Left ventricle myocardium inferior (tissue), 1 donor: ENCODE measurements around the gene TM9SF1. TPM values are rescaled to one million over a fixed set of nuclear protein-coding genes. Genes with fewer than 3 reads are reported as not detected.

Experiments
- DNase-seq: peaks from one replicate; pipeline ENCODE4 v3.0.0-alpha.2; 2020
- H3K27ac ChIP-seq: fragments of 200-600 bp; replicated peaks from 2 replicates; pipeline ENCODE4 v1.8.0; 2021
- H3K27me3 ChIP-seq: fragments of 200-600 bp; 2 replicates; pipeline ENCODE4 v1.8.0; 2021; ENCODE audit warnings: low read depth
- H3K36me3 ChIP-seq: fragments of 200-600 bp; 2 replicates; pipeline ENCODE4 v1.8.0; 2021
- H3K4me1 ChIP-seq: fragments of 200-600 bp; 2 replicates; pipeline ENCODE4 v1.8.0; 2021
- H3K4me3 ChIP-seq: fragments of 200-600 bp; 2 replicates; pipeline ENCODE4 v1.8.0; 2021; ENCODE audit warnings: mild to moderate bottlenecking, moderate library complexity
- H3K9me3 ChIP-seq: fragments of 200-600 bp; replicated peaks from 2 replicates; pipeline ENCODE4 v1.8.0; 2021
- intact Hi-C: fragments of 100-400 bp; cut with micrococcal nuclease; formaldehyde crosslinking; loops from one replicate; pipeline ENCODE4 v1.11.0; 2022
- total RNA-seq: library from RNA; stranded (reverse); fragmentation: NEBNext Ultra II Directional; extraction: Animal tissue kit (Norgen Biotek cat#: 25700); gene quantifications from one replicate; pipeline ENCODE4 v1.2.1, GENCODE V29; 2021
- TF ChIP-seq, protein P1 (sequence below): fragments of 200-600 bp; IDR thresholded peaks from 2 replicates; pipeline ENCODE4 v1.8.0; 2021; ENCODE audit warnings: antibody characterized with exemption, mild to moderate bottlenecking, borderline replicate concordance
- donor health status: DM: no; HTN: yes; CAD: no; lungs with severe emphysema.

TM9SF1 gene
- total RNA-seq, 1 donor from 2014 or later: 22.2 TPM

DNA sequence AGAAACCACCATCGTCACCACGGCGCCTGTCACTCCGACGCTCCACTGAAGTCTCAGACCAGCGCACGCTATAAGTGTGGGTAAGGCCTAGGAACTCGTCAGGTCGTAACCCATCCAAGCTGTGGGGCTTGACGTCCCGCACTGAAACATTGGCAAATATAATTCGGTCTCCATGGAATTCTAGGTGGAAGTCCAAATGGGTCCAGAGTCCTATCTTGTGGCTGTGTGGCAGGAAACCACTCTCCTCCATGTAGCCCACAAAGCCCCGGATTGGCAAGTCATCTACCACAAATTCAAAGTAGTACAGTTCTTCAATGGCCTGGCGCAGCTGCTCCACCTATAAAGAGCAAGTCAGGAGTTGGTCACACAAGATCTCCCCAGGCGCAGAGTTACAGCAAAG, 2.3 kb downstream of the TM9SF1 start:
- peaks cover 39% of the 10 kb centered on the region for H3K36me3 ChIP-seq
- no peak overlapping the region for H3K4me3 ChIP-seq
- TF ChIP-seq, protein P1, sequence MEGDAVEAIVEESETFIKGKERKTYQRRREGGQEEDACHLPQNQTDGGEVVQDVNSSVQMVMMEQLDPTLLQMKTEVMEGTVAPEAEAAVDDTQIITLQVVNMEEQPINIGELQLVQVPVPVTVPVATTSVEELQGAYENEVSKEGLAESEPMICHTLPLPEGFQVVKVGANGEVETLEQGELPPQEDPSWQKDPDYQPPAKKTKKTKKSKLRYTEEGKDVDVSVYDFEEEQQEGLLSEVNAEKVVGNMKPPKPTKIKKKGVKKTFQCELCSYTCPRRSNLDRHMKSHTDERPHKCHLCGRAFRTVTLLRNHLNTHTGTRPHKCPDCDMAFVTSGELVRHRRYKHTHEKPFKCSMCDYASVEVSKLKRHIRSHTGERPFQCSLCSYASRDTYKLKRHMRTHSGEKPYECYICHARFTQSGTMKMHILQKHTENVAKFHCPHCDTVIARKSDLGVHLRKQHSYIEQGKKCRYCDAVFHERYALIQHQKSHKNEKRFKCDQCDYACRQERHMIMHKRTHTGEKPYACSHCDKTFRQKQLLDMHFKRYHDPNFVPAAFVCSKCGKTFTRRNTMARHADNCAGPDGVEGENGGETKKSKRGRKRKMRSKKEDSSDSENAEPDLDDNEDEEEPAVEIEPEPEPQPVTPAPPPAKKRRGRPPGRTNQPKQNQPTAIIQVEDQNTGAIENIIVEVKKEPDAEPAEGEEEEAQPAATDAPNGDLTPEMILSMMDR: no peak
- H3K27ac ChIP-seq: no peak overlapping the region
- peaks cover 54% of the 10 kb centered on the region for H3K4me1 ChIP-seq
- H3K27me3 ChIP-seq: no peaks in the 10 kb centered on the region
- intact Hi-C loops: no loop called here
- H3K9me3 ChIP-seq: no peaks in the 10 kb centered on the region
- no peak for DNase-seq

DNA sequence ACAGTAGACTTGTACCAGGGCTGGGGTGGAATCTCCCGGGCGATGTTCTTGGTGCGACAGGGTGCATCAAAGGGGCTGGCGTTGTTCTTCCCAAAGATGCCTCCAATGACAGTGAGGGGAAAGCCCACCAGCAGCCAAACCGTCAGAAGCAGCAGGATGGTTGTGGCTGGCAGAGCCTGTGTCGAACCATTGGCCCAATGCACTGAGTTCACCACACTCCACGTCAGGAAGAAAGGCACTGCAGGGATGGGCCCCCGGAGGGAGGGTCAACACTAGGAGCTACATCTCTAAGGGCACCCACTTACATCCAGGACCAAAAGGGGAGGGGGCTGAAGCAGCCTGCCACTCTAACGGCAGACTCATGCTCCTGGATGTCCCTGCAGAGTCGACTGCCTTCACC, 4.8 kb downstream of the TM9SF1 start:
- Histone ChIP-seq H3K27me3 (no peaks in the 10 kb centered on the region), H3K27ac (no peak overlapping the region), H3K4me3 (no peak overlapping the region), H3K4me1 (peaks cover 36% of the 10 kb centered on the region), H3K36me3 (peaks cover 54% of the 10 kb centered on the region), H3K9me3 (no peaks in the 10 kb centered on the region)
- TF ChIP-seq, protein P1: no peak
- intact Hi-C loops: no loop called here
- DNase-seq: no peak

DNA sequence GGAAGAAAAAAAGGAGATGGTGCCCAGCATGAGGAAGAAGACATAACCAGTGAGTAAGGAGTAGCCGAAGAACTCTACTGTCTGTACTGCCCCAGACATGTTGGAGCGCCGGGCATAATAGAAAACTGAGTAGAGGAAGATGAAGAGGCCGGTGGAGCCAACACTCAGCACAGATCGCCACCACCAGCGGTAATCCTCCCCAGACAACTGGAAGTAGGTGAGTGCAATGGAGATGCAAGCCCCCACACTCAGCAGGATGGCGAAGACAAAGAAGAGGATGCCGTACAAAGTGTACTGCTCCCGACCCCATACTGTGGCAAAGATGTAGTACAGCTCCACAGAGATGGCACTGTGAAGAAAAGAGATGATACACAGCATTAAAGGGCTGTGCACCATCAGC, 5.8 kb downstream of the TM9SF1 start:
- no peak for DNase-seq
- Histone ChIP-seq H3K27ac (peak overlapping the region; percentile 77), H3K27me3 (no peaks in the 10 kb centered on the region), H3K4me1 (peaks cover 27% of the 10 kb centered on the region), H3K9me3 (no peaks in the 10 kb centered on the region), H3K36me3 (peaks cover 63% of the 10 kb centered on the region), H3K4me3 (no peak overlapping the region)
- intact Hi-C loops: no loop called here
- TF ChIP-seq, protein P1: no peak

DNA sequence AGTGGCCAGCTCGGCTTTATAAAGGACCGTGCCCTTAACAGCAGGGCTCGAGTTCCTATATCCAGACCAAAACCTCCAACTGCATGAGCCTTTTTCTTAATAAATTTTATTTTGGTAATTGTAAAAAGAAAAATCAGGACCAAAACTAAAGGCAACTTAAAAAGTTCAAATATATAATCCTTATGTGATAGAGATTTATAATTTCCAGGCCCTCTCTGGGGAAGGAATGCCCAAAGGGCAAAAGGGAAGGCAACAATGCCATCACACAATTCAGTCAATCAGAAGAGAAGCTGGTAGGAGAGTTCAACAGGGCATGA, 6.2 kb downstream of the TM9SF1 start:
- Histone ChIP-seq H3K27me3 (no peaks in the 10 kb centered on the region), H3K4me1 (peaks cover 22% of the 10 kb centered on the region), H3K36me3 (peaks cover 66% of the 10 kb centered on the region), H3K27ac (peak overlapping the region; percentile 77), H3K4me3 (peak overlapping the region; percentile 83), H3K9me3 (no peaks in the 10 kb centered on the region)
- TF ChIP-seq, protein P1: no peak
- intact Hi-C loops: no loop called here
- no peak for DNase-seq

DNA sequence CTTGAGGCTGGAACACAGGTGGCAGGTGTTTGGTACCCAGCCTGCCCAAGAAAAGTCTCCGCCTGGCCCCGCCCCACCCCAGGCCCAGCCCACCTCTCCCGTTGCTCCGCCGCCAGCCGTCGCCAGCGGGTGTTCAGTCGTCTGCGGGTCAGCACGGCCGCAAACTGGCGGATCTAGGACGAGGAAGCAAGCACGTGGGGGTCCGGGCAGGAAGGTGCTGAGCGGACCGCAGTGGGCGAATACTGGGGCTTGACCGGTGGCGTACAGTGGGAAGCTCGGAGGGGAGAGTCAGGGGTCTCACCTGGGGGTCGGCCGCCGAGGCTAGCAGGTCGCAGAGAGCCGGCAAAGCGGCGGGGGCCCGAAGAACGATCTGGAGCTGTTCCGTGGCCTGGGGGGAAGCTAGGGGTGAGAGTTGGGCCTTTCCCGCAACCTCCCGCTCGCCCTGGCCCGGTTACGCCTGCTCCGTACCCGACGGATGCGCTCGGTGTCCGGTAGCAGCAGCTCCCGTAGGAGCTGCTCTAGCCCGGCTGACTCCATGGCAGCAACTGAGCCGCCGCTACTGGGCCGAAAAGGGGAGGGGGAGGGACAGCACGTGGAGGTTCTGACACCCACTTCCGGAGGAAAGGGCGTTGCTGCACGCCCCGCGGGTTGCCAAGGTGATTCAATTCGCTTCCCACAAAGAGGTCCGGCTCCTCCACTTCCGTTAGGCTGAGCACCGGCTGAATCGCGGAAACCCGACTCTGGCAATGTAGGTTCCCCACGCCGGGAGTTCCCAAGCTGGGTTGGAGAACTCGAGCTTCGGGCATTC, 6.8 kb downstream of the TM9SF1 start, which contains the start of gene IPO4:
TSS of gene IPO4 (minus strand) at position 566 of the 808 bp plus-strand sequence. CDS start at position 537, 29 bp downstream.
- Histone ChIP-seq H3K4me3 (peak within 1 kb of the TSS; percentile 83), H3K36me3 (peaks cover 68% of the 10 kb centered on the region), H3K9me3 (no peaks in the 10 kb centered on the region), H3K27ac (peak within 1 kb of the TSS; percentile 77), H3K4me1 (peaks cover 21% of the 10 kb centered on the region), H3K27me3 (no peaks in the 10 kb centered on the region)
- intact Hi-C loops: no loop called here
- TF ChIP-seq, protein P1: no peak
- DNase-seq: peak; percentile 93
